GM18499 (cell line): ENCODE measurements around the gene PIK3C2G.
"Not testable (repeated sequence)": the region's sequence is repeated elsewhere in the genome, so short reads cannot be mapped to it uniquely, and the experiment has no call there.

Experiments used
- ATAC-seq: cut with Tn5 transposase; IDR thresholded peaks from one replicate; pipeline ENCODE4 v1.9.1; 2021; ENCODE audit warnings: moderate number of reproducible peaks; ENCODE audit not compliant: insufficient read depth, unreplicated experiment

PIK3C2G gene

GRCh38 chr12:18454330-18454729 lies 193.0 kb downstream of the PIK3C2G start:
- no peak for ATAC-seq

GRCh38 chr12:18456344-18456743 lies 195.0 kb downstream of the PIK3C2G start:
- ATAC-seq: no peak

GRCh38 chr12:18457362-18457761 lies 196.0 kb downstream of the PIK3C2G start:
- no peak for ATAC-seq

- ATAC-seq: no peak
Measured at GRCh38 chr12:18461758-18462157, 200.4 kb downstream of the PIK3C2G start.

GRCh38 chr12:18462442-18462841 lies 201.1 kb downstream of the PIK3C2G start:
- no peak for ATAC-seq

GRCh38 chr12:18467620-18468245 lies 206.4 kb downstream of the PIK3C2G start:
- ATAC-seq: no peak

GRCh38 chr12:18468246-18469075 lies 207.1 kb downstream of the PIK3C2G start:
- ATAC-seq: no peak

- ATAC-seq: no peak
Measured at GRCh38 chr12:18470251-18470650, 208.9 kb downstream of the PIK3C2G start.

- no peak for ATAC-seq
Measured at GRCh38 chr12:18472304-18472703, 211.0 kb downstream of the PIK3C2G start.

GRCh38 chr12:18472806-18473205 lies 211.5 kb downstream of the PIK3C2G start:
- ATAC-seq: no peak

- no peak for ATAC-seq
Measured at GRCh38 chr12:18476861-18477260, 215.5 kb downstream of the PIK3C2G start.

GRCh38 chr12:18479256-18479655 lies 217.9 kb downstream of the PIK3C2G start:
- no peak for ATAC-seq

GRCh38 chr12:18482601-18483120 lies 221.3 kb downstream of the PIK3C2G start:
- ATAC-seq: no peak

- no peak for ATAC-seq
Measured at GRCh38 chr12:18483698-18484325, 222.5 kb downstream of the PIK3C2G start.

- ATAC-seq: no peak
Measured at GRCh38 chr12:18486036-18486435, 224.7 kb downstream of the PIK3C2G start.

- ATAC-seq: no peak
Measured at GRCh38 chr12:18487509-18487908, 226.2 kb downstream of the PIK3C2G start.

- ATAC-seq: no peak
Measured at GRCh38 chr12:18492372-18493025, 231.2 kb downstream of the PIK3C2G start.

- no peak for ATAC-seq
Measured at GRCh38 chr12:18496156-18496555, 234.8 kb downstream of the PIK3C2G start.

GRCh38 chr12:18500160-18500574 lies 238.8 kb downstream of the PIK3C2G start:
- ATAC-seq: not testable (repeated sequence)

GRCh38 chr12:18500736-18501135 lies 239.4 kb downstream of the PIK3C2G start:
- not testable (repeated sequence) for ATAC-seq
